ENCODE measurements around the gene RSPH6A.

RSPH6A gene

GRCh38 chr19:45780146-45780447, 35.0 kb downstream of the RSPH6A start:
- no peak for DNase-seq (ENCODE audit: low read depth)

GRCh38 chr19:45779231-45780145, 35.6 kb downstream of the RSPH6A start:
- no peak for DNase-seq (ENCODE audit: low read depth)

GRCh38 chr19:45778010-45778661, 37.0 kb downstream of the RSPH6A start:
- no peak for DNase-seq (ENCODE audit: low read depth)

- no peak for DNase-seq (ENCODE audit: low read depth)
These were observed 37.6 kb downstream of the RSPH6A start for GRCh38 chr19:45777395-45777961.

- no peak for DNase-seq (ENCODE audit: low read depth)
These were observed 40.3 kb downstream of the RSPH6A start for GRCh38 chr19:45774765-45775164.

GRCh38 chr19:45773384-45773783, 41.7 kb downstream of the RSPH6A start:
- no peak for DNase-seq (ENCODE audit: low read depth)

- DNase-seq (ENCODE audit: low read depth), result no peak
These were observed 42.2 kb downstream of the RSPH6A start for GRCh38 chr19:45772912-45773311.

- no peak for DNase-seq (ENCODE audit: low read depth)
These were observed 42.8 kb downstream of the RSPH6A start for GRCh38 chr19:45772130-45772840.

GRCh38 chr19:45771311-45771933, 43.7 kb downstream of the RSPH6A start:
- no peak for DNase-seq (ENCODE audit: low read depth)

GRCh38 chr19:45770192-45771101, 44.7 kb downstream of the RSPH6A start:
- DNase-seq (ENCODE audit: low read depth), result no peak

GRCh38 chr19:45769821-45770191, 45.3 kb downstream of the RSPH6A start:
- no peak for DNase-seq (ENCODE audit: low read depth)

GRCh38 chr19:45768984-45769782, 45.9 kb downstream of the RSPH6A start, which contains the start of gene SIX5:
SIX5 (minus strand) TSS chr19:45769252; CDS start chr19:45768844, 408 bp downstream.
- DNase-seq (ENCODE audit: low read depth), result peak; percentile 88

- DNase-seq (ENCODE audit: low read depth), result no peak
These were observed 46.5 kb downstream of the RSPH6A start for GRCh38 chr19:45768655-45768983.

- no peak for DNase-seq (ENCODE audit: low read depth)
These were observed 47.0 kb downstream of the RSPH6A start for GRCh38 chr19:45767881-45768654.

GRCh38 chr19:45767410-45767880, 47.7 kb downstream of the RSPH6A start:
- peak; percentile 38 for DNase-seq (ENCODE audit: low read depth)

- DNase-seq (ENCODE audit: low read depth), result no peak
These were observed 48.2 kb downstream of the RSPH6A start for GRCh38 chr19:45766869-45767346.

- no peak for DNase-seq (ENCODE audit: low read depth)
These were observed 48.7 kb downstream of the RSPH6A start for GRCh38 chr19:45766296-45766868.

GRCh38 chr19:45765702-45766295, 49.3 kb downstream of the RSPH6A start:
- no peak for DNase-seq (ENCODE audit: low read depth)
